ENCODE results near the gene KCNQ4. TPM values are rescaled to one million over a fixed set of nuclear protein-coding genes. Genes with fewer than 3 reads are reported as not detected.

KCNQ4 gene
- total and polyA plus RNA-seq, 4 experiments from 2014 or later: 0.14 to 0.33 (median 0.20) TPM; not detected in 1

GRCh38 chr1:40844887-40845878 is 61.6 kb downstream of the KCNQ4 start:
- H3K27ac Mint-ChIP-seq: peak overlapping the region in 6 of 7 donors; percentile 25 to 92 (median 57)
- Histone ChIP-seq H3K27me3 (ENCODE audit: insufficient read depth, low read length) (no peaks in the 10 kb centered on the region), H3K4me1 (ENCODE audit: insufficient read depth, low read length) (peaks cover 20% of the 10 kb centered on the region), H3K36me3 (ENCODE audit: insufficient read depth, low read length) (no peaks in the 10 kb centered on the region), H3K9me3 (ENCODE audit: control insufficient read depth in 1 of 2, low read length in 2 of 2) (no peaks in the 10 kb centered on the region), H3K4me3 (ENCODE audit: low read length in 2 of 2) (no peak overlapping the region), H3K27ac (ENCODE audit: low read depth, low read length) (no peak overlapping the region)
- intact Hi-C loops (cut with micrococcal nuclease): no loop called here
- peak overlapping the region in 7 of 8 donors; percentile 22 to 84 (median 69) for H3K4me3 Mint-ChIP-seq
- CTCF ChIA-PET (ENCODE audit: partially characterized antibody): interaction anchor here (1.1 to 8.2 kb wide), 3 partner anchors 8 to 239 kb away, joined by 4 to 180 read pairs (median 5); no protein-coding TSS in a partner anchor
- DNase-seq: no peak
- no peaks in the 10 kb centered on the region for H3K36me3 Mint-ChIP-seq
- H3K9me3 Mint-ChIP-seq: peaks cover 0 to 4% (median under 1%) of the 10 kb centered on the region in 8 donors
- POLR2A ChIA-PET (ENCODE audit: partially characterized antibody): interaction anchor here (1.1 kb wide), 1 partner anchor 17 kb away, joined by 3 read pairs; the partner anchor contains the start of gene CITED4
- H3K4me1 Mint-ChIP-seq: peaks cover 17 to 30% (median 23%) of the 10 kb centered on the region in 4 donors
- H3K27me3 Mint-ChIP-seq: peaks cover 1 to 3% of the 10 kb centered on the region in 2 donors

- H3K4me1 ChIP-seq (ENCODE audit: insufficient read depth, low read length): peaks cover 14% of the 10 kb centered on the region
- ChIA-PET POLR2A (ENCODE audit: partially characterized antibody) (no interaction called here), CTCF (ENCODE audit: partially characterized antibody) (interaction anchor here (1.3 to 8.2 kb wide), 2 partner anchors 72 to 240 kb away, joined by 4 to 180 read pairs; no protein-coding TSS in a partner anchor)
- Mint-ChIP-seq H3K4me1 (peaks cover 13 to 24% (median 19%) of the 10 kb centered on the region in 4 donors), H3K36me3 (no peaks in the 10 kb centered on the region), H3K4me3 (peak overlapping the region in 1 of 8 donors; percentile 74), H3K27ac (no peak overlapping the region), H3K27me3 (peaks cover 1 to 3% of the 10 kb centered on the region in 2 donors), H3K9me3 (peaks cover 0 to 4% (median under 1%) of the 10 kb centered on the region in 8 donors)
- no peaks in the 10 kb centered on the region for H3K36me3 ChIP-seq (ENCODE audit: insufficient read depth, low read length)
- intact Hi-C loops (cut with micrococcal nuclease): no loop called here
- DNase-seq: no peak
- no peak overlapping the region for H3K4me3 ChIP-seq (ENCODE audit: low read length in 2 of 2)
- no peaks in the 10 kb centered on the region for H3K9me3 ChIP-seq (ENCODE audit: control insufficient read depth in 1 of 2, low read length in 2 of 2)
- H3K27me3 ChIP-seq (ENCODE audit: insufficient read depth, low read length): no peaks in the 10 kb centered on the region
- no peak overlapping the region for H3K27ac ChIP-seq (ENCODE audit: low read depth, low read length)
Observed at GRCh38 chr1:40845895-40846294, 62.3 kb downstream of the KCNQ4 start.

- Mint-ChIP-seq H3K27ac (no peak overlapping the region), H3K36me3 (no peaks in the 10 kb centered on the region), H3K27me3 (peaks cover 1 to 3% of the 10 kb centered on the region in 2 donors), H3K9me3 (peaks cover 0 to 4% (median under 1%) of the 10 kb centered on the region in 8 donors), H3K4me3 (no peak overlapping the region), H3K4me1 (peaks cover 7 to 18% (median 13%) of the 10 kb centered on the region in 4 donors)
- CTCF ChIA-PET (ENCODE audit: partially characterized antibody): interaction anchor here (0.5 to 8.2 kb wide), 4 partner anchors 73 to 241 kb away, joined by 4 to 180 read pairs (median 4); no protein-coding TSS in a partner anchor
- Histone ChIP-seq H3K36me3 (ENCODE audit: insufficient read depth, low read length) (no peaks in the 10 kb centered on the region), H3K27me3 (ENCODE audit: insufficient read depth, low read length) (no peaks in the 10 kb centered on the region), H3K4me1 (ENCODE audit: insufficient read depth, low read length) (peaks cover 9% of the 10 kb centered on the region), H3K27ac (ENCODE audit: low read depth, low read length) (no peak overlapping the region), H3K9me3 (ENCODE audit: control insufficient read depth in 1 of 2, low read length in 2 of 2) (no peaks in the 10 kb centered on the region), H3K4me3 (ENCODE audit: low read length in 2 of 2) (no peak overlapping the region)
- POLR2A ChIA-PET (ENCODE audit: partially characterized antibody): no interaction called here
- DNase-seq: no peak
- intact Hi-C loops (cut with micrococcal nuclease): no loop called here
Observed at GRCh38 chr1:40847023-40847745, 63.6 kb downstream of the KCNQ4 start.

- CTCF ChIA-PET (ENCODE audit: partially characterized antibody): interaction anchor here (0.8 to 8.2 kb wide), 12 partner anchors 14 to 316 kb away, joined by 3 to 180 read pairs (median 4); partner anchors contain the start of genes CITED4 and NFYC
- Histone ChIP-seq H3K4me3 (ENCODE audit: low read length in 2 of 2) (no peak overlapping the region), H3K27me3 (ENCODE audit: insufficient read depth, low read length) (no peaks in the 10 kb centered on the region), H3K9me3 (ENCODE audit: control insufficient read depth in 1 of 2, low read length in 2 of 2) (no peaks in the 10 kb centered on the region), H3K4me1 (ENCODE audit: insufficient read depth, low read length) (peaks cover 9% of the 10 kb centered on the region), H3K36me3 (ENCODE audit: insufficient read depth, low read length) (no peaks in the 10 kb centered on the region), H3K27ac (ENCODE audit: low read depth, low read length) (no peak overlapping the region)
- no peaks in the 10 kb centered on the region for H3K9me3 Mint-ChIP-seq
- H3K36me3 Mint-ChIP-seq: no peaks in the 10 kb centered on the region
- peaks cover 0 to 3% of the 10 kb centered on the region in 2 donors for H3K27me3 Mint-ChIP-seq
- POLR2A ChIA-PET (ENCODE audit: partially characterized antibody): interaction anchor here (3.3 kb wide), 1 partner anchor 13 kb away, joined by 13 read pairs; the partner anchor contains the start of gene CITED4
- peak overlapping the region in 1 of 8 donors; percentile 48 for H3K4me3 Mint-ChIP-seq
- H3K27ac Mint-ChIP-seq: no peak overlapping the region
- peaks cover 7 to 18% (median 13%) of the 10 kb centered on the region in 4 donors for H3K4me1 Mint-ChIP-seq
- DNase-seq: no peak
- intact Hi-C loops (cut with micrococcal nuclease): no loop called here
Observed at GRCh38 chr1:40848530-40849189, 65.1 kb downstream of the KCNQ4 start.

GRCh38 chr1:40849801-40850592 is 66.4 kb downstream of the KCNQ4 start:
- H3K9me3 Mint-ChIP-seq: no peaks in the 10 kb centered on the region
- Histone ChIP-seq H3K36me3 (ENCODE audit: insufficient read depth, low read length) (no peaks in the 10 kb centered on the region), H3K4me1 (ENCODE audit: insufficient read depth, low read length) (peaks cover 9% of the 10 kb centered on the region), H3K9me3 (ENCODE audit: control insufficient read depth in 1 of 2, low read length in 2 of 2) (no peaks in the 10 kb centered on the region), H3K27ac (ENCODE audit: low read depth, low read length) (no peak overlapping the region), H3K4me3 (ENCODE audit: low read length in 2 of 2) (no peak overlapping the region), H3K27me3 (ENCODE audit: insufficient read depth, low read length) (no peaks in the 10 kb centered on the region)
- H3K4me3 Mint-ChIP-seq: peak overlapping the region in 7 of 8 donors; percentile 17 to 56 (median 45)
- H3K36me3 Mint-ChIP-seq: no peaks in the 10 kb centered on the region
- ChIA-PET POLR2A (ENCODE audit: partially characterized antibody) (interaction anchor here (1.0 to 3.3 kb wide), 3 partner anchors 12 to 80 kb away, joined by 3 to 13 read pairs (median 5); partner anchors contain the start of gene CITED4), CTCF (ENCODE audit: partially characterized antibody) (interaction anchor here (0.6 to 8.2 kb wide), 21 partner anchors 10 to 317 kb away, joined by 3 to 180 read pairs (median 3); partner anchors contain the start of genes CITED4 and NFYC)
- H3K27me3 Mint-ChIP-seq: no peaks in the 10 kb centered on the region
- H3K4me1 Mint-ChIP-seq: peaks cover 5 to 14% (median 11%) of the 10 kb centered on the region in 4 donors
- intact Hi-C loops (cut with micrococcal nuclease): loop anchor here (1.0 kb wide), 3 partner anchors 76 to 238 kb away; no protein-coding TSS in a partner anchor
- H3K27ac Mint-ChIP-seq: peak overlapping the region in 5 of 7 donors; percentile 19 to 71 (median 35)
- DNase-seq: peak; percentile 67 to 78 (median 73)

- intact Hi-C loops (cut with micrococcal nuclease): no loop called here
- POLR2A ChIA-PET (ENCODE audit: partially characterized antibody): interaction anchor here (3.3 kb wide), 1 partner anchor 10 kb away, joined by 13 read pairs; the partner anchor contains the start of gene CITED4
- H3K27me3 Mint-ChIP-seq: no peaks in the 10 kb centered on the region
Observed at GRCh38 chr1:40851643-40852042, 68.1 kb downstream of the KCNQ4 start.

More at GRCh38 chr1:40851643-40852042, 68.1 kb downstream of the KCNQ4 start:
- no peaks in the 10 kb centered on the region for H3K36me3 ChIP-seq (ENCODE audit: insufficient read depth, low read length)
- H3K9me3 Mint-ChIP-seq: no peaks in the 10 kb centered on the region
- no peaks in the 10 kb centered on the region for H3K36me3 Mint-ChIP-seq
- H3K4me1 ChIP-seq (ENCODE audit: insufficient read depth, low read length): peaks cover 4% of the 10 kb centered on the region
- no peaks in the 10 kb centered on the region for H3K27me3 ChIP-seq (ENCODE audit: insufficient read depth, low read length)
- no peak overlapping the region for H3K4me3 Mint-ChIP-seq
- H3K27ac ChIP-seq (ENCODE audit: low read depth, low read length): no peak overlapping the region
- no peak for DNase-seq
- H3K4me3 ChIP-seq (ENCODE audit: low read length in 2 of 2): no peak overlapping the region
- CTCF ChIA-PET (ENCODE audit: partially characterized antibody): interaction anchor here (0.7 to 8.2 kb wide), 10 partner anchors 11 to 241 kb away, joined by 3 to 180 read pairs (median 4); partner anchors contain the start of gene CITED4
- no peaks in the 10 kb centered on the region for H3K9me3 ChIP-seq (ENCODE audit: control insufficient read depth in 1 of 2, low read length in 2 of 2)
- H3K27ac Mint-ChIP-seq: peak overlapping the region in 1 of 7 donors; percentile 25
- H3K4me1 Mint-ChIP-seq: peaks cover 5 to 10% (median 6%) of the 10 kb centered on the region in 4 donors
